HG02840 (cell line): ENCODE results near the gene PCDH8.

Source experiments
- ATAC-seq: cut with Tn5 transposase; IDR thresholded peaks from one replicate; pipeline ENCODE4 v1.9.1; 2021; ENCODE audit warnings: mild to moderate bottlenecking, moderate library complexity, moderate number of reproducible peaks; ENCODE audit not compliant: unreplicated experiment, low FRiP score

The PCDH8 gene

GRCh38 chr13:52848455-52849195 is at the start of gene PCDH8:
Gene PCDH8 (minus strand): TSS chr13:52848640. CDS start chr13:52848436, 204 bp downstream.
- ATAC-seq: no peak

- no peak for ATAC-seq
These were observed 48.6 kb upstream of the PCDH8 start for GRCh38 chr13:52896827-52897659.

GRCh38 chr13:52894413-52894812 is 46.0 kb upstream of the PCDH8 start:
- no peak for ATAC-seq

- no peak for ATAC-seq
These were observed 44.5 kb upstream of the PCDH8 start for GRCh38 chr13:52892925-52893324.

- ATAC-seq: no peak
These were observed 43.3 kb upstream of the PCDH8 start for GRCh38 chr13:52891706-52892105.

- ATAC-seq: no peak
These were observed 38.7 kb upstream of the PCDH8 start for GRCh38 chr13:52887165-52887564.

GRCh38 chr13:52885141-52885540 is 36.7 kb upstream of the PCDH8 start:
- no peak for ATAC-seq

- ATAC-seq: no peak
These were observed 36.1 kb upstream of the PCDH8 start for GRCh38 chr13:52884429-52885010.

- no peak for ATAC-seq
These were observed 34.3 kb upstream of the PCDH8 start for GRCh38 chr13:52882785-52883184.

- no peak for ATAC-seq
These were observed 31.7 kb upstream of the PCDH8 start for GRCh38 chr13:52879950-52880741.

GRCh38 chr13:52878831-52879230 is 30.4 kb upstream of the PCDH8 start:
- ATAC-seq: no peak

GRCh38 chr13:52870143-52870542 is 21.7 kb upstream of the PCDH8 start:
- ATAC-seq: no peak

GRCh38 chr13:52869621-52870020 is 21.2 kb upstream of the PCDH8 start:
- ATAC-seq: no peak

- no peak for ATAC-seq
These were observed 20.6 kb upstream of the PCDH8 start for GRCh38 chr13:52869050-52869449.

GRCh38 chr13:52868190-52868589 is 19.8 kb upstream of the PCDH8 start:
- no peak for ATAC-seq

- ATAC-seq: no peak
These were observed 16.5 kb upstream of the PCDH8 start for GRCh38 chr13:52864941-52865340.

- ATAC-seq: no peak
These were observed 14.1 kb upstream of the PCDH8 start for GRCh38 chr13:52862358-52863206.

- ATAC-seq: no peak
These were observed 4.0 kb upstream of the PCDH8 start for GRCh38 chr13:52852444-52852843.

GRCh38 chr13:52851137-52851962 is 2.9 kb upstream of the PCDH8 start:
- peak; percentile 83 for ATAC-seq
